ENCODE results near the gene CSNK2A3. TPM values are rescaled to one million over a fixed set of nuclear protein-coding genes. Genes with fewer than 3 reads are reported as not detected.

Gene CSNK2A3
- total RNA-seq, 4 donors from 2014 or later = 0.90 to 3.3 (median 2.9) TPM; not detected in 1

DNA sequence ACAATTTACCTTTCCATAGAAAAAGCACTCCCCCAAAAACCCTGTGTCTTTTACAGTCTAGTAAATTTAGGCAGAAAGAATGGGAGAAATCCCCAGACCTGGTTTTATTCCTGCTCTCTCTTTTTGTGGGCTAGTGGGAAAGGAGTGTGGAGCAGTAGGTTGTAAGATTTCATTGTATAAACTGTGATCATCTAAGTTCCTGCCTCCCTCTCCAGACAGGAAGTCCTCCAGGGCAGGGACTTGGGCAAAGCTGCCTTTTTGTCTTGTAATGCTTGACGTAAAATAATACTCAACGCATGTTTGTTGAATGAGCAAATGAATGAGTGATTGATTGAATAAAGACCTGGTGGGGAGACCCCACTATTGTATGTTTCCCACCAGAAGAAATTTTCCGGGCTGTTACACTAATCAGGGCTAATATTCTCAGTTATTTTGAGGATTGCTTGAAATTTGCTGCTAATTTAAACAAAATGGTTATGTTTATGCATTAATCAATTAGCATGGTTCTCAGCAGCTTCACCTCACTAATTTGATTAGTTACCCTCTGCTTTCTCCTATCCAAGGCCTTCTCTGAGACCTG is 36.3 kb downstream of the CSNK2A3 start:
- DNase-seq (ENCODE audit: low spot score in 2 of 2) = no peak
- no peak overlapping the region for H3K27ac ChIP-seq
- 81 to 84% methylated on average over 3 of the region's 3 CpGs for WGBS, 2 donors
- peaks cover 0 to 13% (median 0%) of the 10 kb centered on the region in 3 donors for H3K36me3 ChIP-seq
- H3K27me3 ChIP-seq = no peaks in the 10 kb centered on the region
- TF ChIP-seq EP300 (IDR thresholded peaks at IDR 0.05) (no peak), POLR2A (IDR thresholded peaks at IDR 0.05) (no peak), CTCF (IDR thresholded peaks at IDR 0.05) (no peak)
- no peaks in the 10 kb centered on the region for H3K9me3 ChIP-seq
- H3K4me1 ChIP-seq = peaks cover 0 to 17% (median 0%) of the 10 kb centered on the region in 4 donors
- H3K4me3 ChIP-seq = no peak overlapping the region

GRCh38 chr11:11313902-11314692 is 39.0 kb downstream of the CSNK2A3 start:
- no peak overlapping the region for H3K27ac ChIP-seq
- H3K4me1 ChIP-seq = peaks cover 0 to 10% (median 0%) of the 10 kb centered on the region in 4 donors
- peaks cover 0 to 4% (median 0%) of the 10 kb centered on the region in 3 donors for H3K36me3 ChIP-seq
- H3K27me3 ChIP-seq = no peaks in the 10 kb centered on the region
- no peak overlapping the region for H3K4me3 ChIP-seq
- no peaks in the 10 kb centered on the region for H3K9me3 ChIP-seq
- TF ChIP-seq EP300 (IDR thresholded peaks at IDR 0.05) (no peak), CTCF (IDR thresholded peaks at IDR 0.05) (no peak), POLR2A (IDR thresholded peaks at IDR 0.05) (no peak)
- WGBS, 2 donors = 59 to 70% methylated on average over 6 of the region's 6 CpGs
- no peak for DNase-seq (ENCODE audit: low spot score in 2 of 2)

- peaks cover 0 to 4% (median 0%) of the 10 kb centered on the region in 3 donors for H3K36me3 ChIP-seq
- no peak for TF ChIP-seq EP300 (IDR thresholded peaks at IDR 0.05)
- no peak for TF ChIP-seq POLR2A (IDR thresholded peaks at IDR 0.05)
- no peak for TF ChIP-seq CTCF (IDR thresholded peaks at IDR 0.05)
- no peak overlapping the region for H3K4me3 ChIP-seq
- no peaks in the 10 kb centered on the region for H3K27me3 ChIP-seq
- 85 to 100% methylated on average over 1 of the region's 1 CpG for WGBS, 2 donors
- peaks cover 0 to 10% (median 0%) of the 10 kb centered on the region in 4 donors for H3K4me1 ChIP-seq
- no peak for DNase-seq (ENCODE audit: low spot score in 2 of 2)
- H3K9me3 ChIP-seq = no peaks in the 10 kb centered on the region
- no peak overlapping the region for H3K27ac ChIP-seq
Observed at GRCh38 chr11:11313426-11313825, 39.6 kb downstream of the CSNK2A3 start.

- Histone ChIP-seq H3K4me1 (peaks cover 0 to 10% (median 0%) of the 10 kb centered on the region in 4 donors), H3K27me3 (no peaks in the 10 kb centered on the region), H3K4me3 (no peak overlapping the region), H3K36me3 (peaks cover 0 to 4% (median 0%) of the 10 kb centered on the region in 3 donors), H3K27ac (no peak overlapping the region), H3K9me3 (no peaks in the 10 kb centered on the region)
- no peak for TF ChIP-seq CTCF (IDR thresholded peaks at IDR 0.05)
- TF ChIP-seq EP300 (IDR thresholded peaks at IDR 0.05) = no peak
- TF ChIP-seq POLR2A (IDR thresholded peaks at IDR 0.05) = no peak
- DNase-seq (ENCODE audit: low spot score in 2 of 2) = no peak
- WGBS, 2 donors = 89 to 94% methylated on average over 1 of the region's 1 CpG
Observed at GRCh38 chr11:11312738-11313137, 40.3 kb downstream of the CSNK2A3 start.

DNA sequence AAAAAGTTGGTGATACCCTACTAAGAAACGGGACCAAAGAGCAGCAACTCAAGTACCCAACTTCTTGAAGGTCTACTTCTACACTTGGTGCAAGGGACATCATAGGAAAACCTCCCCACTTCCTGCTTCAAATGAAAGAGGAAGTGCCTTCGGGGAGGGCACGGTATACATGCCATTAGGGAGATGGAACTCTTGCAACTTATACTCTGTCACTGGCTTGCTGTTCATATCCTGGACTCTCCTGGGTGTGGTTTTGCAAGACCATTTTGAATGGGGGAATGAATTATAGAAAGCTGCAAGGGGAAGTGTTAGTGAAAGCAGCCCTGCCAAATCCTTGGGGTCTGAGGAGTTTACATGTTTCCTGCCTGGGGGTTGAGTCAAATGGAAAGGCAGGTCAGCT is 41.9 kb downstream of the CSNK2A3 start:
- Histone ChIP-seq H3K36me3 (peaks cover 0 to 4% (median 0%) of the 10 kb centered on the region in 3 donors), H3K27ac (no peak overlapping the region), H3K27me3 (no peaks in the 10 kb centered on the region), H3K4me3 (no peak overlapping the region), H3K4me1 (peaks cover 0 to 10% (median 0%) of the 10 kb centered on the region in 4 donors), H3K9me3 (no peaks in the 10 kb centered on the region)
- DNase-seq (ENCODE audit: low spot score in 2 of 2) = no peak
- TF ChIP-seq POLR2A (IDR thresholded peaks at IDR 0.05) (no peak), EP300 (IDR thresholded peaks at IDR 0.05) (no peak), CTCF (IDR thresholded peaks at IDR 0.05) (no peak)
- 64 to 82% methylated on average over 3 of the region's 3 CpGs for WGBS, 2 donors

Data from tibial nerve (tissue), 4 donors.